Large intestine (tissue), 3 donors: ENCODE results near the gene LTBP2. TPM values are rescaled to one million over a fixed set of nuclear protein-coding genes. Genes with fewer than 3 reads are reported as not detected.

ENCODE experiments used
- DNase-seq, 2 donors: peaks; one replicate each; pipeline versions ENCODE4 v3.0.0 to v3.0.0-alpha.2; 2013
- H3K27ac ChIP-seq: one replicate; pipeline ENCODE4 v1.5.1; 2013; ENCODE audit warnings: low read length
- H3K27me3 ChIP-seq: 2 replicates; pipeline ENCODE4 v1.6.1; 2013; ENCODE audit warnings: low read length; ENCODE audit not compliant: control insufficient read depth, insufficient read depth
- H3K36me3 ChIP-seq: 2 replicates; pipeline ENCODE4 v1.6.1; 2013; ENCODE audit warnings: low read length; ENCODE audit not compliant: control insufficient read depth, insufficient read depth
- H3K4me1 ChIP-seq: one replicate; pipeline ENCODE4 v1.6.1; 2013; ENCODE audit warnings: low read length; ENCODE audit not compliant: control insufficient read depth, insufficient read depth
- H3K4me3 ChIP-seq: one replicate; pipeline ENCODE4 v1.5.1; 2013; ENCODE audit warnings: low read length
- H3K9me3 ChIP-seq: one replicate; pipeline ENCODE4 v1.6.1; 2013; ENCODE audit warnings: mild to moderate bottlenecking, low read depth, low read length, moderate library complexity; ENCODE audit not compliant: control insufficient read depth
- WGBS: methylation state at CpG from one replicate; pipeline ENCODE4 v1.1.5; 2013; ENCODE audit warnings: low lambda C conversion rate; ENCODE audit not compliant: insufficient coverage; 5-methylcytosine and 5-hydroxymethylcytosine counted together
- polyA plus RNA-seq: library from polyadenylated mRNA; unstranded; fragments of 120-200 nt; gene quantifications from one replicate; pipeline ENCODE4 v1.2.1, GENCODE V29; 2013

Gene LTBP2
- polyA plus RNA-seq, 1 donor = 3.5 TPM

DNA sequence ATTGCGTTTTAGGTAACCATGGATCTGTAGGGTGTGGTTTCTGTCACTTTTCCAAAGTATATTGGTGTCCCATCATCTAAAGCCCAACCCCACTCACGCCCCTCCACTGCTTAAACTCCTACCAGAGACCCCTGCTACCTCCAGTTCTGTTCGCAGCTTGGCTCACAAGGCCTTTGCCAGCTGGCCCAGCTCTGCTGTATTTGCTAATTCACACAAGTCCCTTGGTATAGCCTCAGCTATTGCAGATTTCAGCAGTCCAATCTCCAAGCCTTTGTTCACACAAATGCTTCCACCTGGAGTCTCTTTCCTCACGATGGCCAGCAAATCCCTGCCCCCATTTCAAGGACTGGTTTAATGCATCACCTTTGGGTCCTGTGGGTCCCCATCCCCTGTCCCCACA is 94.3 kb downstream of the LTBP2 start:
- WGBS = no CpG with 5 or more reads among the region's 4 CpGs
- Histone ChIP-seq H3K36me3 (no peaks in the 10 kb centered on the region), H3K27ac (no peak overlapping the region), H3K27me3 (no peaks in the 10 kb centered on the region), H3K4me3 (no peak overlapping the region), H3K4me1 (peaks cover 8% of the 10 kb centered on the region), H3K9me3 (no peaks in the 10 kb centered on the region)
- no peak for DNase-seq

DNA sequence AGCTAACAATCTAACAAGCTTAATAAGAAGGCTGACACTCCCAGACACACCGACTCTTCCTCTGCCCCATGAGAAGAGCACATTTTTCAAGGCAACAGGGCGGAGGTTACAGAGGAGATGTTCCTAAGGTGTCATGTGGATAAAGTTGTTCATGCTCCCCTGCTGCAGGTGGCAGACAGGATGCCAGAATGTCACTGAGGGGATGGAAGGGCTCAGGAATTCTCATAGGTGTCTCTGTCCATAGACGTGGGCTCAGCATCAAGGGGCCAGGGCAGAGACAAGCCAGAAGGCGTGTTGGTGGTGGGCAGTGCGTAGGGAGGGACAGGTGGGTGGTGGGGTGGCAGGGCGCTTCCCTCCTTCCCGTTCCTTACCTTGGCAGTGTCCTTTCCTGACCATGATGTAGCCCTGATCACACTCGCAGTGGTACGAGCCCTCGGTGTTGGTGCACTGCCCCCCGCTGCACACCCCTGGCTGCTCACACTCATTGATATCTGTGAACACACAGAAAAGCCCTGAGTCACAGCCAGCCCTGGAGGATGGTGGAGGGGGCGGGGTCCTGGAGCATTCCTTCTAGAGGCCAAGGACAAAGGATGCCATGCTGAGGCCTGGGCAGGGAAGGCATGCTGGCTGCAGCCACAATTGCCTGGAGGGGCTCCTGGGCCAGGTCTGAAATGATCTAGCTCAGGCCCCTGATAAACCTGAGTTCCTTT is 95.4 kb downstream of the LTBP2 start:
- Histone ChIP-seq H3K9me3 (no peaks in the 10 kb centered on the region), H3K36me3 (no peaks in the 10 kb centered on the region), H3K27ac (no peak overlapping the region), H3K4me1 (peaks cover 8% of the 10 kb centered on the region), H3K4me3 (no peak overlapping the region), H3K27me3 (peaks cover 3% of the 10 kb centered on the region)
- no peak for DNase-seq
- no CpG with 5 or more reads among the region's 12 CpGs for WGBS

DNA sequence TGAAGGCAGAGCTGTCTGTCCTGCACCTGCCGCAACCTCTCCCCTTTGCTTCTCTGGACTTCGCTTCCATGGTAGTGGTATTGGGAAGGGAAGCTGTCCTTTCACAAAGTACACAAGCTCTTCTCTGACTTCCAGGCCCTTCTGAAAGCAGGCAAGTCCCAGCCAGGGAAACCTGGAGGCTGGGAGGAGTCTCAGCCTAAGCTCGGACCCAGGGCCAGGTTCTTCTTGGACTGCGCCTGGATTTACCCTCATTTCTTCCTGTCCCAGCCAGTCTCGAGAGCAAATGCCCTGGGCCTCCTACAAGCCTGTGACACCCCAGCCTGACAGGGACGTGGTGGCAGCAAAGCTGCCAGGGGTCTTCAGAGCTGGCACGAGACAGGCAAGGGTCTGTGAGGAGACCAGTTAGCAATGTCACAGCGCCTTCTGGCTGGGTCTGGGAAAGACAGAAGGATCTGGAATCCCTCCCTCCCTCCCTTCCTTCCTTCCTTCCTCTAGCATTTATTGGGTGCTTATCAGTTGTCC is 96.1 kb downstream of the LTBP2 start:
- no peak for DNase-seq
- H3K4me3 ChIP-seq = no peak overlapping the region
- WGBS = no CpG with 5 or more reads among the region's 8 CpGs
- H3K36me3 ChIP-seq = no peaks in the 10 kb centered on the region
- peaks cover 8% of the 10 kb centered on the region for H3K4me1 ChIP-seq
- no peaks in the 10 kb centered on the region for H3K9me3 ChIP-seq
- peaks cover 3% of the 10 kb centered on the region for H3K27me3 ChIP-seq
- no peak overlapping the region for H3K27ac ChIP-seq

DNA sequence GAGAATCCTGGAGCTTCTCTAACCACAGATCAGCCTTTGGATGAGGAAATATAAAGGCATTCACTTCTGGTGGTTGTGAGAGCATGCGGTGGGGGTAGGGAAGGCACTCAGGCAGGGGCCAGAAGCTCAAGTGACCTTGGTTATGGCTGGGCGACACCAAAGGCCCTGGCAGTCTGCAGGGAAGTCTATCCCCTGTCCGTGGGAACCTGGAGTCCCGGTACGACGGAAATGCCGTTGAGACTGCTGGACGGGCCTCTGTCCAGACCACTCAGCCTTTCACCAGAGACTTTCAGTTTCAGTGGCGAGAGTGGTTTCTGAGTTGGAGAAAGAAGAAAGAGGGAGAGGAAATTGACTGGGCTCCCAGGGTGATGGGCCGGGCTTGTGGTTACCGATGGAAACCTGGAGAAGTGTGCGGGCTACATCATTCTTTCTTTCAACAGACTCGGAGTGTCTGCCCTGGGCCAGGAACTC is 97.5 kb downstream of the LTBP2 start:
- Histone ChIP-seq H3K27ac (no peak overlapping the region), H3K9me3 (no peaks in the 10 kb centered on the region), H3K4me1 (peaks cover 8% of the 10 kb centered on the region), H3K36me3 (no peaks in the 10 kb centered on the region), H3K4me3 (no peak overlapping the region), H3K27me3 (peaks cover 10% of the 10 kb centered on the region)
- WGBS = no CpG with 5 or more reads among the region's 13 CpGs
- peak in 1 of 2 donors; percentile 29 for DNase-seq

DNA sequence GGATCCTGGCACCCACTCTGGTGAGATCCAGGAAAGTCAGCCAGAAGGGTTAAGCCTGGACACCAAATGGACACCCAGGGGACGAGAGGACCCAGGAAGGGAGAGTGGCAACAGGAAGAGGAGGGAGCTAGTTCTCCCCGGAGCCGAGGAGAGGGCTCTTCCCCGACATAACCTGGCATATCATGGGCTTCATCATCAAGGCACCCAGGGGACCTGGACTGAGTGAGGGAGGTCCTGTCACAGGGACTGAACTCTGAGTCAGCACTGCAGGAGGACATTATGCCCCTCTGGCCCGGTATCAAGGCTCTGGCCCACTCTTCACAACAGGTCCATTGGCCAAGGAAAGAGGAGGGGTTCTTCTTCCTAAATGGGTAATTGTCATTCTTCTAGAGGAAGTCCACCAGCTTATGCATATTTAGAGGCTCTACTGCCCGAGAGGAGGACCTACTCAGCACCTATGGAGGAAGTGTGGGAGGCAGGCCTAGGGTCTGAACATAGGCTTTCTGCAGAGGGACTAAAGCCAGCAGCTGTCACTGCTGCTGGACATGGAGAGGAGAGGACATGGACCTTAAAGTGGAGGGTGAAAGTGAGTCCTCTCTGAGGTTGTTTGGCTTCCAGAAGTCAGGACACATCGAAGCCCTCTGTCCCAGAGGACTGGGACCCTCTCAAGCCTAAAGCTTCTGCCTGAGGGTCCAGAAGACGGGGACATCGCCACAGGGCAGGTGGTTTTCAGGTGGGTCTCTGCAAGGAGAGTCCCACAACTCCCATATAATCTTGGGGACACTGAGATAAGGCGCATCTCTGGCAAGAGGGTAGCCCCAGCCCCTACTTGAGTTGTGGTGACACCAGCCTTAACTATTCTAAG is 99.8 kb downstream of the LTBP2 start:
- DNase-seq = no peak
- no CpG with 5 or more reads among the region's 10 CpGs for WGBS
- Histone ChIP-seq H3K27ac (no peak overlapping the region), H3K4me3 (no peak overlapping the region), H3K36me3 (no peaks in the 10 kb centered on the region), H3K27me3 (peaks cover 20% of the 10 kb centered on the region), H3K9me3 (no peaks in the 10 kb centered on the region), H3K4me1 (peaks cover 8% of the 10 kb centered on the region)

DNA sequence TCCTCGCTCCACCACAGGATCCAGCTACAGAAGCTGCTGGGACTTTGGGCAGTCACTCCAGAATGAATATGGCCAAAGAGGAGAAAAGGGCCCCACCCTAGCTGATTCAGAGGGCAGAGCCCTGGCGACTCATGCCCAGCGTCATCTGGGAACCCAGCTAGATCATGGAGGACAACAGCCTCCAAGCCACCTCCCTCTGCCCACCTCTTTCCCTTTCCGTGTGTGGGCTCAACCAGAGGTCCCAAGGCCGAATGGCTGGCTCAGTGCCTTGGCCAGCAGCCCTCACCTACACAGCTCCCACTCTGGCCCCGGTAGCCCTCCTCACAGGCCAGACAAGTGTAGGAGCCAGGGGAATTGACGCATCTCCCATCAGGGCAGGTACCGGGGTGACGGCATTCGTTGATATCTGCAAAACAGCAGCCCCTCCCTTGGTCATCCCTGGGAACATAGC is 101.1 kb downstream of the LTBP2 start:
- no peak overlapping the region for H3K4me3 ChIP-seq
- no peak for DNase-seq

DNA sequence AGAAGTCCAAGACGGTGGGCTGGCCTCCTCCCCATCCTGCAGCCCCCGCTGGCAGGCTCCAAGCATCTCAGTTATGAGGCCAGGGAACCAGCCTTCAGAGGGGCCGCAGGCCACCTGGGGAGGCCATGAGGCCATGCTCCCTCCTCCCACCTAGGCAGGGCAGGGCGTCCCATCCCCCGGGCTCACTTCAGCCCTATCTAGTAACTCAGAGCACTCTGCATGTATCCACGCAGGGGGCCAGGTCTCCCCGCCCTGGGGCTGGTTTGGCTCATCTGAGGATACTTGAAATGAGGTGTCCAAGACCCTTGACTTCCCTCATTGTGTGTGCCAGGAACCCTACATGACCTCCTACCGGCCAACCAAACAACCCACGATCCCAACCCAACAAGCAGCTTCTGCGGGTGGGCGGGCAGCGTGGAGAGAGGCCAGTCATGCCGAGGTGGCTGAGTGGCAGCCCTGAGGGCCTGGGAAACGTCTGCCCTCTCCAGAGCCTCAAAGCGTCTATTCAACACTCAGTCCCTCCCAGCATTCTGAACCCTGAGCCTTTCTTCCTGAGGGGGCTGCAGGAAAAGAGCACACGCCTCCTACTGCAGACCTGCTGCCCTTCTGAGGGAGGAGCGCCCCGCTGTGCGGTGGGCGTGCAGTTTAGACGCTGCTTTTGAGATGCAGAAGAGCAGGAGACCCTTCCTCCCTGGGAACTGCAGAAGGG is 101.7 kb downstream of the LTBP2 start:
- Histone ChIP-seq H3K9me3 (no peaks in the 10 kb centered on the region), H3K36me3 (no peaks in the 10 kb centered on the region), H3K27ac (no peak overlapping the region), H3K27me3 (peaks cover 20% of the 10 kb centered on the region), H3K4me1 (no peaks in the 10 kb centered on the region), H3K4me3 (no peak overlapping the region)
- WGBS = no CpG with 5 or more reads among the region's 21 CpGs
- no peak for DNase-seq

More for the DNA sequence above, 101.1 kb downstream of the LTBP2 start:
- Histone ChIP-seq H3K4me1 (no peaks in the 10 kb centered on the region), H3K27me3 (peaks cover 20% of the 10 kb centered on the region), H3K27ac (no peak overlapping the region), H3K9me3 (no peaks in the 10 kb centered on the region), H3K36me3 (no peaks in the 10 kb centered on the region)
- WGBS = no CpG with 5 or more reads among the region's 10 CpGs

DNA sequence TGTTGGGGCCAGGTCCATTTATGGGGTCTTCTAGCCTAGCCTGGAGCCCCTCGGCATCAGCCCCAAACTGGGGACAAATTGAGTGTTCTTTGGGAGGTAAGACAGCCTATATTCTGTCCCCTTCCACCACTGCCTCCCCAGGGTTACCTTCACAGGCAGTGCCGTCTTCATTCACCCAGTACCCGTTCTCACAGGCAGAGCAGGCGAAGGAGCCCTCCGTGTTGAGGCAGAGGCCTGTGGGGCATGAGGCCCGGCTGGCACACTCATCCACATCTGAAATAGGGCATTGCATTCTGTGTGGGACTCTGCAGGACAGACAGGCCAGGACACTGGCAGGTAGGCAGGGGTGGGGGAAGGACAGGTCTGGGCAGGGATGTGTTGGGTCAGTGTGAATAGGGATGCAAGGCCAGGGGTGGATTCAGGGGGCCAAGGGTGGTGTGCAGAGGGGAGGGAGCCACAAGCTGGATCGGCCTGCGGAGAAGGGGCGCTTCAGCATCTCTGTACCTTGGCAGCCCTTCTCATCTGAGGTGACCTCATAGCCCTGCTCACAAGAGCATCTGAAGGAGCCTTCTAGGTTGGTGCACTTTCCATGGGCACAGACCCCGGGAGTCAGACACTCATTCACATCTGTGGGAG is 102.3 kb downstream of the LTBP2 start:
- Histone ChIP-seq H3K27ac (no peak overlapping the region), H3K36me3 (no peaks in the 10 kb centered on the region), H3K4me1 (no peaks in the 10 kb centered on the region), H3K4me3 (no peak overlapping the region), H3K27me3 (peaks cover 20% of the 10 kb centered on the region), H3K9me3 (no peaks in the 10 kb centered on the region)
- no peak for DNase-seq
- WGBS = no CpG with 5 or more reads among the region's 10 CpGs

DNA sequence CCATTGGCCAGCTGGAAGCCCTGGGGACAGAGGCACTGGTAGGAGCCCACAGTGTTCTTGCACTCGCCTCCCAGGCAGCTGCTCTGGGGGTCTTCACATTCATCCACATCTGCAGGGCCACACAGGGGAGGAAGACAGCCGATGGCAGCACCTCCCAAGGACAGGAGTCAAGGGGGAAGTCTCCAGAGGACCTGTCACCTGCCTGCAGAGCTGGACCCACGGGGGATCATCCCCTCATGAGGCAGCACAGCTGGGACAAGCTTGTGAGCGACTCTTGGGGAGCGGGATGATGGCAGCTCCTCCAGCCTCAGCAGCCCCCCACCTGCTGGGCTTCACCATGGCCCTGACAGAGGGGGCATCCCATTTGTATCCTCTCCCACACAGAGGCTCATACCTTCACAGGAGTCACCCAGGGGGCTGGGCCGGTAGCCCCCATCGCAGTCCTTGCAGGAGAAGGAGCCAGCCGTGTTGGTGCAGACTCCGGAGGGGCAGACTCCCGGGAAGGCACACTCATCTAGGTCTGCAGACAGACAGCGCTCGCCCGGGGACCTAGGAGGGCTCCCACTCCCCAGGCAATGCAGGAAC is 103.1 kb downstream of the LTBP2 start:
- Histone ChIP-seq H3K4me1 (no peaks in the 10 kb centered on the region), H3K36me3 (no peaks in the 10 kb centered on the region), H3K27ac (no peak overlapping the region), H3K4me3 (no peak overlapping the region), H3K9me3 (no peaks in the 10 kb centered on the region), H3K27me3 (peaks cover 20% of the 10 kb centered on the region)
- DNase-seq = no peak
- no CpG with 5 or more reads among the region's 13 CpGs for WGBS
